ENCODE measurements around the gene ZNF358. TPM values are rescaled to one million over a fixed set of nuclear protein-coding genes. Genes with fewer than 3 reads are reported as not detected.

The ZNF358 gene
- total and polyA plus RNA-seq, 10 of the 15 experiments (the other 5 are each of a cell fraction or from before 2014, with no cell fraction given): 0.09 to 6.3 (median 1.9) TPM; not detected in 1

- SMC1A ChIA-PET (ENCODE audit: uncharacterized antibody, unreplicated experiment): no interaction called here
- H3K9ac ChIP-seq (ENCODE audit: control insufficient read depth, insufficient read depth, low read length): no peak overlapping the region
- no peak overlapping the region for H3K4me2 ChIP-seq (ENCODE audit: control insufficient read depth, insufficient read depth)
- no peaks in the 10 kb centered on the region for H4K20me1 ChIP-seq (ENCODE audit: control insufficient read depth, insufficient read depth)
- ATAC-seq (no peak), DNase-seq (ENCODE audit: low read depth, low spot score) (no peak), FAIRE-seq (no peak)
- H2AFZ ChIP-seq (ENCODE audit: control insufficient read depth, low read depth, low read length): no peak overlapping the region
- H3K27ac ChIP-seq (ENCODE audit: control insufficient read depth, insufficient read depth): no peak overlapping the region
- 21% methylated on average over 2 of the region's 2 CpGs for WGBS (ENCODE audit: insufficient coverage, insufficient replicate concordance, low lambda C conversion rate, missing lambda C conversion rate)
- H3K4me3 ChIP-seq: no peak overlapping the region
- peaks cover 8 to 16% of the 10 kb centered on the region in 2 experiments for H3K36me3 ChIP-seq (ENCODE audit: control insufficient read depth in 2 of 2, insufficient read depth in 2 of 2, low read length in 1 of 2)
- no peaks in the 10 kb centered on the region for H3K9me3 ChIP-seq (replicated peaks; ENCODE audit: control insufficient read depth, insufficient read depth, low read length)
- TF ChIP-seq EGR1 (IDR thresholded peaks at IDR 0.05; ENCODE audit: borderline replicate concordance in 1 of 2, low read depth in 2 of 2, low read length in 2 of 2) (no peak), PBX3 (IDR thresholded peaks at IDR 0.05; ENCODE audit: insufficient replicate concordance, low read depth, low read length) (no peak), USF1 (IDR thresholded peaks at IDR 0.05; ENCODE audit: borderline replicate concordance, extremely low read length, insufficient read depth, low read depth, low read length) (no peak), MTA2 (IDR thresholded peaks at IDR 0.05; ENCODE audit: low read depth) (no peak), IRF4 (IDR thresholded peaks at IDR 0.05; ENCODE audit: low read depth, low read length) (no peak), SIN3A (IDR thresholded peaks at IDR 0.05; ENCODE audit: low read depth, low read length) (no peak)
- H3K4me1 ChIP-seq (ENCODE audit: control insufficient read depth, insufficient read depth, low read length): no peaks in the 10 kb centered on the region; the same call in 1 of the 2 replicates
- in situ Hi-C loops (cut with MboI) (no loop called here), intact Hi-C loops (cut with micrococcal nuclease; ENCODE audit: unreplicated experiment) (no loop called here)
- POLR2A ChIA-PET: interaction anchor here (0.6 to 0.8 kb wide), 2 partner anchors 29 to 77 kb away, joined by 3 read pairs; partner anchors contain the start of genes PET100 and XAB2
- H3K79me2 ChIP-seq (ENCODE audit: control insufficient read depth, insufficient read depth, low read length): no peaks in the 10 kb centered on the region
- CTCF ChIA-PET: interaction anchor here (0.9 kb wide), 1 partner anchor 16 kb away, joined by 5 read pairs; no protein-coding TSS in a partner anchor
- RAD21 ChIA-PET (ENCODE audit: unreplicated experiment): interaction anchor here (1.3 kb wide), 1 partner anchor 16 kb away, joined by 3 read pairs; no protein-coding TSS in a partner anchor
- H3K27me3 ChIP-seq (replicated peaks in 1 of 2; ENCODE audit: control insufficient read depth in 2 of 2, insufficient read depth in 2 of 2, low read length in 1 of 2): no peaks in the 10 kb centered on the region
- no TSS peak for BruUV-seq (replicated peaks)
Measured at GRCh38 chr19:7552781-7553180, 36.9 kb downstream of the ZNF358 start.

All from GM12878 (cell line).